ENCODE measurements around the gene P2RY8.

Gene P2RY8

GRCh38 chrX:1521459-1521956, 15.5 kb downstream of the P2RY8 start:
- H3K4me3 ChIP-seq (ENCODE audit: low read depth, low read length): no peak overlapping the region
- TF ChIP-seq CTCF (IDR thresholded peaks at IDR 0.05; ENCODE audit: low read depth, low read length): no peak

- no peak for TF ChIP-seq CTCF (IDR thresholded peaks at IDR 0.05; ENCODE audit: low read depth, low read length)
- no peak overlapping the region for H3K4me3 ChIP-seq (ENCODE audit: low read depth, low read length)
Measured at GRCh38 chrX:1520350-1520749, 16.6 kb downstream of the P2RY8 start.

- H3K4me3 ChIP-seq (ENCODE audit: low read depth, low read length): no peak overlapping the region
- TF ChIP-seq CTCF (IDR thresholded peaks at IDR 0.05; ENCODE audit: low read depth, low read length): no peak
Measured at GRCh38 chrX:1519022-1519497, 17.9 kb downstream of the P2RY8 start.

- TF ChIP-seq CTCF (IDR thresholded peaks at IDR 0.05; ENCODE audit: low read depth, low read length): no peak
- no peak overlapping the region for H3K4me3 ChIP-seq (ENCODE audit: low read depth, low read length)
Measured at GRCh38 chrX:1518512-1518911, 18.5 kb downstream of the P2RY8 start.

- TF ChIP-seq CTCF (IDR thresholded peaks at IDR 0.05; ENCODE audit: low read depth, low read length): no peak
- H3K4me3 ChIP-seq (ENCODE audit: low read depth, low read length): no peak overlapping the region
Measured at GRCh38 chrX:1516596-1517104, 20.3 kb downstream of the P2RY8 start.

GRCh38 chrX:1511829-1512228, 25.2 kb downstream of the P2RY8 start:
- TF ChIP-seq CTCF (IDR thresholded peaks at IDR 0.05; ENCODE audit: low read depth, low read length): no peak
- no peak overlapping the region for H3K4me3 ChIP-seq (ENCODE audit: low read depth, low read length)

GRCh38 chrX:1511150-1511549, 25.8 kb downstream of the P2RY8 start:
- no peak overlapping the region for H3K4me3 ChIP-seq (ENCODE audit: low read depth, low read length)
- TF ChIP-seq CTCF (IDR thresholded peaks at IDR 0.05; ENCODE audit: low read depth, low read length): no peak
